Activated T-helper 17 cell treated with anti-CD3 and anti-CD28 coated beads, Interleukin-2, amount 50 U/mL, for 72 hours (primary cell): ENCODE results near the gene ZFYVE28. TPM values are rescaled to one million over a fixed set of nuclear protein-coding genes. Genes with fewer than 3 reads are reported as not detected.

Experiments
- ATAC-seq: fragments of 150-1000 bp; cut with Tn5 transposase; replicated peaks from 2 replicates; pipeline ENCODE4 v1.10.0; 2021; ENCODE audit warnings: mild to moderate bottlenecking, moderate library complexity
- H3K27ac Mint-ChIP-seq: one replicate; pipeline ENCODE4 v1.8.0; 2022; ENCODE audit warnings: mixed read lengths
- H3K27me3 Mint-ChIP-seq: one replicate; pipeline ENCODE4 v1.8.0; 2022; ENCODE audit warnings: mixed read lengths
- H3K36me3 Mint-ChIP-seq: one replicate; pipeline ENCODE4 v1.8.0; 2022; ENCODE audit warnings: low read depth, mild to moderate bottlenecking, mixed read lengths
- H3K4me1 Mint-ChIP-seq: one replicate; pipeline ENCODE4 v1.8.0; 2022; ENCODE audit warnings: mixed read lengths
- H3K4me3 Mint-ChIP-seq: one replicate; pipeline ENCODE4 v1.8.0; 2022; ENCODE audit warnings: mild to moderate bottlenecking, mixed read lengths
- H3K9me3 Mint-ChIP-seq: one replicate; pipeline ENCODE4 v1.8.0; 2022; ENCODE audit warnings: mixed read lengths
- total RNA-seq, 2 donors: library from RNA; stranded (reverse); gene quantifications; one replicate each; pipeline ENCODE4 v1.2.3, GENCODE V29; 2022

ZFYVE28 gene
- total RNA-seq, 2 donors from 2014 or later: 36.3 to 42.7 TPM

DNA sequence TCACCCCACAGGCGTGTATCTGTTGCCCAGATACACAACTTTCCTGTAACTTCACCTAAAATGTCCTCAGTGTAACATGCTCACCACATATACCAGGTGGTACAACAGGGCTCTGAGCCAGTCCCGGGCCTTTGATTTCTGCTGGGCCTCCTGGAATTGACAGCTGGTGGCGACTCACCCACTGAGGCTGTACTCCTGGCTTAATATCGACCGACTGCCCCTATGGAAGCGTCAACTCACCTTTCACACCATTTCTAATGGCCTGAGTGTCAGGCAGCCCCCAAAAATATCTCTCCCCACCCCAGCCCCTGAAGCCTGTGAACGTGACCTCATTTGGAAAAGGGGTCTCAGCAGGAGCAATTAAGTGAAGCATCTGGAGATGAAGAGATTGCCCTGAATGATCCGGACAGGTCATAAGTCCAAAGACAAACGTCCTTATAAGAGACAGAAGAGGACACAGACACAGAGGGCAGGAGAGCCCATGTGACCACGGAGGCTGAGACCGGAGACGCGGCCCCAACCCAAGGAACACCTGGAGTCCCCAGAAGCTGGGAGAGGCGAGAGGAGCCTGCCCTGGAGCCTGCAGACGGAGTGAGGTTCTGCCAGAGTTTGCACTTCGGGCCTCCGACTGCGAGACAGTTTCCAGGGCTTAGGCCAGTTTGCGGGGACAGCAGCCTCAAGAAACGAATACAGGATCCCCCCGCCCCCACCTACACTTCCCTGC, 144.0 kb downstream of the ZFYVE28 start:
- no peaks in the 10 kb centered on the region for H3K9me3 Mint-ChIP-seq
- H3K36me3 Mint-ChIP-seq: no peaks in the 10 kb centered on the region
- H3K4me1 Mint-ChIP-seq: no peaks in the 10 kb centered on the region
- H3K27me3 Mint-ChIP-seq: no peaks in the 10 kb centered on the region
- H3K4me3 Mint-ChIP-seq: no peak overlapping the region
- H3K27ac Mint-ChIP-seq: no peak overlapping the region
- no peak for ATAC-seq

DNA sequence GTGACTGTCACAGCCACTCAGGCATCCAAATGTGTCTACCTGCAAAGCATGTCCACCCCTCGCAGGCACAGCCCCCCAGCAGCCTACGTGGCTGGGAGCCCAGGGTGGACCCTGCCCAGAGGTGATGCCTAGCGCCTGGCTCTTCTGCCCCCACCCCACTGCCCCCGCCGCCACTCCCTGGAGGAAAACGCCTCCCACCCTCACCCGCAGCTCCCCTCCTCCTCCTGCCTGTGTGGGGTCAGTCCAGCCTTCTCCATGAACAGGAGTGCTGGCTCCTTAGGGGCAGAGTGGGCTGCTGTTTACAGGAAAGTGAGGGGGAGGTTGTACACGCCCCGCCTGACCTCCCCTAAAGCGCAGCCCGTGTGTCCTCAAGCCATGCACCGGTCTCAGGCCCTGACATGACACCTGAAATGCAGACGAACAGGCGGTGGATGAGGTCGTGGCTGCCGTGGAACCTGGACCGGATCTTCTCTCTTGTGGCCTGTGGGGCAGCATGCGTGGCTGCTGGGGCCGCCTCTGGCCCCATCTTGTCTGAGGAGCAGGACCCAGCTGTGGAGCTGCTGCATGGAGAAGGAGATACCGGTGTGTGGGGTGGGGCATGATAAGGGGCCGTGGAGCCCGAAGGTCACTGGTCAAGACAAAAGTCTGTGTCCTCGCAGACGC, 144.7 kb downstream of the ZFYVE28 start:
- Mint-ChIP-seq H3K4me1 (no peaks in the 10 kb centered on the region), H3K36me3 (no peaks in the 10 kb centered on the region), H3K27ac (no peak overlapping the region), H3K4me3 (no peak overlapping the region), H3K27me3 (no peaks in the 10 kb centered on the region), H3K9me3 (no peaks in the 10 kb centered on the region)
- no peak for ATAC-seq

DNA sequence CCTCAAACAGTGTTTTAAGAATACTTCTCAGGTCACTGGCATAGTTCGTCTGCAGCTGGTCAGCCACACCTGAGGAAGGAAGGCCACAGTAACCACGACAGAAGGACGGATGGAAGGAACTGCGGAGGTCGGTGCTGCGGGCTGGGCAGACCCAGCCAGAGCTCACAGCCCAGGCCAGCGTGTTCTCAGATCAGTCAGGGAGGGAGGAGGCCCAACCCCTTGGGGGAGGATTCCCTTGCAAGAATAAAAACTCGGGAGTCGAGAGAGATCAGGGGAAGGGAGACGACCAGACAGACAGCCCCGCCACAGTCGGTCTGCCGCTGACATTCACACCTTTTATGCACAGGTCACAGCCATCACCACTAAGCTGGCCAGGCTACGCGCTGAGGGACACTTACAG, 145.2 kb downstream of the ZFYVE28 start:
- H3K36me3 Mint-ChIP-seq: no peaks in the 10 kb centered on the region
- H3K4me1 Mint-ChIP-seq: no peaks in the 10 kb centered on the region
- no peak for ATAC-seq
- no peaks in the 10 kb centered on the region for H3K27me3 Mint-ChIP-seq
- H3K9me3 Mint-ChIP-seq: no peaks in the 10 kb centered on the region
- no peak overlapping the region for H3K4me3 Mint-ChIP-seq
- no peak overlapping the region for H3K27ac Mint-ChIP-seq

DNA sequence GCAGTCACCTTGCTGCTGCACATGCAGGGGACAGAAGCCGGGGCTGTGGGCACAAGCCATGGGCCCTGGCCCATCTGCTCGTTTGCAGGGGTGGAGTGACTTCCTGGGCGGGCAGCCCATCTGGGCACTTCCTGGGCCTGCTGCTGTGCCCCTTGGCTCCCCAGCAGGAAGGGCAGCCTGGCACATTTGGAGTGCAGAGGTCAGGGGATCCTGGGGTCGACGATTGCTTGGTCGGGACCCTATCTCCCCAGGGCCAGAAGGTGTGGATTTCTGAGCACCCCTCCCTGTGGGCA, 145.7 kb downstream of the ZFYVE28 start:
- H3K27ac Mint-ChIP-seq: no peak overlapping the region
- no peak overlapping the region for H3K4me3 Mint-ChIP-seq
- ATAC-seq: no peak
- no peaks in the 10 kb centered on the region for H3K4me1 Mint-ChIP-seq
- no peaks in the 10 kb centered on the region for H3K36me3 Mint-ChIP-seq
- no peaks in the 10 kb centered on the region for H3K27me3 Mint-ChIP-seq
- H3K9me3 Mint-ChIP-seq: no peaks in the 10 kb centered on the region

DNA sequence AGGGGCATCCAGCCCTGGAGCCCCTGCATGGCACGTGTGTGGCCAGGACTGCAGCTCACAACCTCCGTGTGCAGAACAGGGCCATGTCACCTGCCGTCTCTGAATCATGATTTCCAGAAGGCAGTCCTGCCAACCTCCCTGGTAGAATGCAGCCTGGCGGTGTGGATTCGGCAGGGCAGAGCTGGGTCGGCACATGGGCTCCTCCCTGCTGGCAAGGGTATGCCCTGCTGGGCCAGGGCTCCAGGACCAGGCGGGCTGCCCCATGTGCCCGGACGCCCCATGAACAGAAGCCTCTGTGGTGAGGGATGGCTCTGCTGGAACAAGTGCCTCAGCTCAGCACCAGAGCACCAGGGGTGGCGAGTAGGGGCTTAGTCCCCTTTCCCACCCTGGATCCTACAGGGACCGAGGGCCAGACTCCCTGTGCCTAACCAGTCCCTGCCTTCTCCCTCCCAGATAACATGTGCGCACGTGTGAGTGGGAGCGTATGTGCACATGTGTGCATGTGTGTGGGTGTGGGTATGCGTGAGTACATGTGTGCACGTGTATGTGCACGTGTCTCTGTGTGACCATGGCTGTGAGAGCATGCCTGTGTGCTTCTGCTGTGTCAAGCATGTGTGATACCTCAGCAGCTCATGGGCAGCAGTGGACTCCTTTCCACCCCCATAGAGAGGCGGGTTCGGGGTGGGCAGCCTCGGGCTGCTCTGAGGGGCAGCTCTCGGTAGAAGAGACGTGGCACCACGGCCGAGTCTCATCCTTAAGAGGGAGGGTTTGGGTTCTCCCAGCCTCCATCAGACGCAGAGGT, 146.2 kb downstream of the ZFYVE28 start:
- no peak for ATAC-seq
- H3K27me3 Mint-ChIP-seq: no peaks in the 10 kb centered on the region
- H3K36me3 Mint-ChIP-seq: no peaks in the 10 kb centered on the region
- H3K4me1 Mint-ChIP-seq: no peaks in the 10 kb centered on the region
- no peak overlapping the region for H3K4me3 Mint-ChIP-seq
- H3K9me3 Mint-ChIP-seq: no peaks in the 10 kb centered on the region
- H3K27ac Mint-ChIP-seq: no peak overlapping the region

DNA sequence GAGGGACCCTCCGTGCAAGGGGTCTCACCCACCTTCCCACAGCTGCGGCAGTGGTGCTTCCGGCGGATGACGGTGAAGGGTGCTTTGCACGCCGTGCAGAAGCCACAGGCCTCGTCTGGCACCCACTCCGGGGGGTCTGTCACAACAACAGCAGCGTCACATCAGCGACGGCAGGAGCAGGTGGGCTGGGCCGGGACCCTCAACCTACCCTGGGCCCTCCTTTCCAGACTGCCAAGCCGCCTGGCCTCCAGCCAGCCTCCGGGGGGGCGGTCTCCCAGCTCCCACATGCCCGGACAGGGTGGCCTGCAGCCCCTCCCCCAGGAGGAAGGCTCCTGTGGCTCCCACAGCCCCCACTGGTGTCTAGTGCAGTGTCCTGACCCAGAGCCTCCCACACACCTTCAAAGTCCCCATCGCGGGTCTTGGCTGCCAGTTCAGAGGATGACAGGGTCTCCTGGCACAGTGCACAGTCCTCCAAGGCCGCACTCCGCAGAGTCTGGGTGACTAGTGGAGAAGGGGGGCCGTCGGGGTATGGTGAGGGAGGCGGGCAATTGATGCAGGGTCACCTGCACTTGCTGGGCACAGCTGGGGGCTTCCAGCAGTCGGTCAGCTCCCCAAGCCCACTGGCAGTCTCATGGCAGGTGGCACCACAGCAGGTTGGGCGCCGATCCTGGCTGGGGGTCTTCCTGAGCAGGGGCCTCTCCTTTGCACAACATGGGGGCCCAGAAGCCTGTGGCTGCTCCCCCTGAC, 147.0 kb downstream of the ZFYVE28 start:
- H3K27me3 Mint-ChIP-seq: no peaks in the 10 kb centered on the region
- no peaks in the 10 kb centered on the region for H3K9me3 Mint-ChIP-seq
- no peak overlapping the region for H3K27ac Mint-ChIP-seq
- ATAC-seq: no peak
- no peaks in the 10 kb centered on the region for H3K36me3 Mint-ChIP-seq
- no peaks in the 10 kb centered on the region for H3K4me1 Mint-ChIP-seq
- H3K4me3 Mint-ChIP-seq: no peak overlapping the region

DNA sequence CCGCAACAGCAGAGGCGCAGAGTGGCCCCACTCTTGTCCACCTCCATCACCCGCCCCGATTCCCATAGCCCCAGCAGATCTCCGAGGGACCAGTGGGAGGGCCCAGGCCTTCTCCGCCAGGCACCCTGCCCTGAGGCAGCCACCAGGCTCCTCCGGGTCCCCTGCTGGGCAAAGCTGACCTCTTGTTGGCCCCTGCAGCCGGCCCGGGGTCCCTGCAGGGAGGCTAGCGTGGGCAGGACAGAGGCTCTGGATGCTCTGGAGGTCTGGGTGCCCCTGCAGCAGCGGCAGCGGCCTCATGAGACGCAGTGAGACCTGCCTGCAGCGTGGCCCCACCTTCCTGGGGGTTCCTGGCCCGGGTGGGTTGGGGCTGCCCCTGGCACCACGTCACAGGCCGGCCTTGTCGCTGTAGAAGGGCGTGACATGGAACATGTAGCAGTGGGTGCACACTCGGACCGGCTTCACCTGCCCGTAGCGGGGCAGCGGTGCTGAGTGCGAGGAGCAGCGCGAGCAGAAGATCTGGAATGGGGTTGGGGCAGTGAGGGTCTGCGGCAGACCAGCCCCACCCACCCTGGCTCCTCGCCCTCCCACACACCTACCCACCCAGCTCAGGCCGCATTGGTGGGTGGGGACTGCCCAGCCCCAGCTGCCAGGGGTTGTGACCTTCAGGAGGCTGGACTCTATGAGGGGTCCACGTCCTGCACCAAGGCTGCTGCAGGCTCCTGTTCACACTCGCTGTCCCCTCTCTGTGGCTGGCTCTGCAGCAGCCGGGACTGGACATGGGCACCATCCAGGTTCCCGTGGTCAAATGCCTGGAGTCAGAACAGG, 147.9 kb downstream of the ZFYVE28 start:
- Mint-ChIP-seq H3K27ac (no peak overlapping the region), H3K27me3 (no peaks in the 10 kb centered on the region), H3K36me3 (no peaks in the 10 kb centered on the region), H3K4me1 (no peaks in the 10 kb centered on the region), H3K9me3 (no peaks in the 10 kb centered on the region), H3K4me3 (no peak overlapping the region)
- ATAC-seq: no peak

DNA sequence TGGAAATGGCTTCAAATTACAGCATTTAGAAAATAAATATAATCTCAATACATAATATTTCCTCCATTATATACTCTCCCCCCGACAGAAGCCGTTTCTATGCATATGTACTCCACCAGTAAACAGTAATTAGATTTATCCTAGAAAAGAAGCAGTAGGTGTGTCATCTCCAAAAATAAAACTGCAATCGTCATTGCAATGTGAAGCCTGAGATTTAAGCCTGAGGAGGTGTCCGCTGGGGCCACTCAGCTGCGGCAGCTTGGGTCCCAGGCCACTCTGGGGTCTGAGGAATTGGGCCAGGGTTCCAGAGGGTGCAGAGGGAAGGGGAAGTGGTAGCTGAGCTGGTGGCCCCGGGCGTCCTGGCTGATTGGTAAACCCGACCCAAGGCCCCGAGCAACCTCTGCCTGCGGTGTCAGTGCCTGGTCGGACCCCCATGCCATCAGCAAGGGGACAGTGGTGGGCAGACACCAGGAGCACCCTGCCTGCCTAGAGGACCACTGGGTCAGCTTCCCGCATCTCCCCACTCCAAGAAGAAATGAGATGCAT, 148.8 kb downstream of the ZFYVE28 start:
- Mint-ChIP-seq H3K4me1 (no peaks in the 10 kb centered on the region), H3K4me3 (no peak overlapping the region), H3K36me3 (no peaks in the 10 kb centered on the region), H3K27ac (no peak overlapping the region), H3K9me3 (no peaks in the 10 kb centered on the region), H3K27me3 (no peaks in the 10 kb centered on the region)
- no peak for ATAC-seq

DNA sequence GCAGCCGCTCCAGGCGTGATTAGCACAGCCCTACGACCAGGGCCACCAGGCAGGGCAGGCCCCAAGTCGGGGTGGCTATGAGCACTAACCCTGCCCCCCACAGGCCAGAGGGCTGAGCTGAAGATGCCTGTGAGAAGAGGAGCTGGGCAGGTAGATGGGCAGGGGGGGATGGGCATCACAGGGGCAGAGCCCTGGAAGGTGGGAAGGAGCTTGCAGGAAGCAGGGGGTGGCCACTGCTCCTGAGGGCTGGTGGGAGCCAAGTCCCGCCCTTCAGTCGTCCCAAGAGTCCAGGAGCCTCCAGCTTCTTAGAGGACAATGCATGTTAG, 149.3 kb downstream of the ZFYVE28 start:
- no peaks in the 10 kb centered on the region for H3K4me1 Mint-ChIP-seq
- no peaks in the 10 kb centered on the region for H3K27me3 Mint-ChIP-seq
- H3K27ac Mint-ChIP-seq: no peak overlapping the region
- no peak overlapping the region for H3K4me3 Mint-ChIP-seq
- H3K36me3 Mint-ChIP-seq: no peaks in the 10 kb centered on the region
- H3K9me3 Mint-ChIP-seq: no peaks in the 10 kb centered on the region
- no peak for ATAC-seq

DNA sequence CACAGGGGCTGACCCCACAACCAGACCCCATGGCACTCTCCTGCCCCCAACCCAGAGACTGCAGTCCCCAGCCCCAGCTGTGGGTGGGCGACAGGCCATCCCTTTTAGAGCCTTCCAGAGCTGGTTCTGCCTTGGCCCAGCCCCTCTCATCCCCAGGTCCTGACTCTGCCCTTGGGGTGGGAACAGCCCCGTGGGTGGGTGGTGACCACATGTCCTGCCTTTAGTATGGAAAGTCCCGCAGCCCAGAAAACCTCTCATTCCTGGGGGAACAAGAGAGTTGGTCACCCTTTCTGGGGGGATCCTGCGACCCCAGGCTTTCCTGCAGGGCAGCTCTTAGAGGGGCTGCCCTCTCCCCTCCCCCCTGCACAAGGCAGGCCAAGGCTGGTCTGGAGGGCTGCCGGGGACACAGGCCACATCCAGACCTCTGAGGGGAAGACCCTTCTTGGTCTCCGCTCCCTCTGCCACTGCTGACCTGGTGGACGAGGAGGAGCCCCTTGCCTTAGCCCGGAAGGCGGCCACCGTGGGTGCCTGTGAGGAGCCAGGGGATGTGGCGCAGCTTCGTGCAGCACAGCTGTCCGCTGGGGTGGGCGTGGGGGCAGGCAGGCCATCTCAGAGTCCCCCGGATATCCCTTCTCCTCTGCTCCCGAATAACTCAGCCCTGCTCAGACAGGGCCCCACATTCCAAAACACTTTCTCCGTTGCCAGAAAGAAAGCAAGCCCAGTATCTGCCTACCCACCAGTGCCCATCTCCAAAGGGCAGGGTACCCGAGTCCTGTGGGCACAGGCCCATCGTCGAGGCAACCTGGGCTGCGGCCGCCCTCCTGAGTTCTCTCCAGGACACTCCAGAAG, 149.9 kb downstream of the ZFYVE28 start:
- Mint-ChIP-seq H3K27me3 (no peaks in the 10 kb centered on the region), H3K4me1 (no peaks in the 10 kb centered on the region), H3K4me3 (no peak overlapping the region)

DNA sequence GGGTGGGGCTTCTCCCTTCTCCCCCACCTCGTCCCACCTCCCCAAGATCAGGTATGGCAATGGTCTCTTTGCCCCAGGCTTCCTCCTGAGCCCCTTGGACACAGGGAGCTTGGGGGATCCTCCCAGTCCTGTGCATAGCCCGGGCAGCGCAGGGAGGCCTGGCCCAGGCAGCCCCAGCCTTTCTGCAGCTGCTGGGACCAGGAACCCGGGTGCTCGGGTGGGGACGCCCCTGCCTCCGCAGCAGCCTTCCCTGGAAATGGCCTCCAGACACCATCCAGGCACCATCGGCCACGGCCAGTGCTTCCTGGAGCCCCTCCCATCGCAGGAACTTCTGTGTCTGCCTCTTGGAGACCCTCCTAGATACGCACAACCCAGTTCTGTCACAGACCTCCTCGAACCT, 150.6 kb downstream of the ZFYVE28 start:
- Mint-ChIP-seq H3K27me3 (no peaks in the 10 kb centered on the region), H3K9me3 (no peaks in the 10 kb centered on the region), H3K4me1 (no peaks in the 10 kb centered on the region), H3K4me3 (no peak overlapping the region), H3K27ac (no peak overlapping the region), H3K36me3 (no peaks in the 10 kb centered on the region)
- ATAC-seq: no peak

More for the DNA sequence above, 149.9 kb downstream of the ZFYVE28 start:
- H3K27ac Mint-ChIP-seq: no peak overlapping the region
- no peaks in the 10 kb centered on the region for H3K9me3 Mint-ChIP-seq
- H3K36me3 Mint-ChIP-seq: no peaks in the 10 kb centered on the region
- no peak for ATAC-seq

DNA sequence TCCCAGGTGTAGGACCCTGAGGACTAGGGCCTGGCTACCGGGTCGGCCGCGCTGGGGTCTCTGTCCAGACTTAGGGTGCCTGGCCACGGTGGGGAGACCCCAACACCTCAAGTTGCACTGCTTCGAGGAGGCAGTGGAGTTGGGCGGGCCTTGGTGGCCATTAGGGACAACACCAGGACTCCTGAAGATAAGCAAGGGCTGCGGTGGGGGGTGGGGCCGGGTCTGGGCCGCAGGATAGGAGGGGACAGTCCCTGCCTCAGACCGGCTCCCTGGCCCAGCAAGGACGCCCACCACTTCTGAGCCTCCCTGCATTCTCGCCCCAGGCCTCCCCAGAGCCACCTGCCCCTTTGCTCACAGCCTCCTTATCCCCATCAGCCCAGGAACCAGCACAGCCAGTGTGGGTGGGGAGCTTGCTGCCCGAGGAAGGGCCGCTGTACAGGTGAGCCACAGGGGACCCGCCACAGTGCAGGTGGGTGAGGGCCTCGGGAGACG, 151.1 kb downstream of the ZFYVE28 start:
- Mint-ChIP-seq H3K27me3 (no peaks in the 10 kb centered on the region), H3K27ac (no peak overlapping the region), H3K4me1 (no peaks in the 10 kb centered on the region), H3K36me3 (no peaks in the 10 kb centered on the region), H3K4me3 (no peak overlapping the region), H3K9me3 (no peaks in the 10 kb centered on the region)
- ATAC-seq: no peak

DNA sequence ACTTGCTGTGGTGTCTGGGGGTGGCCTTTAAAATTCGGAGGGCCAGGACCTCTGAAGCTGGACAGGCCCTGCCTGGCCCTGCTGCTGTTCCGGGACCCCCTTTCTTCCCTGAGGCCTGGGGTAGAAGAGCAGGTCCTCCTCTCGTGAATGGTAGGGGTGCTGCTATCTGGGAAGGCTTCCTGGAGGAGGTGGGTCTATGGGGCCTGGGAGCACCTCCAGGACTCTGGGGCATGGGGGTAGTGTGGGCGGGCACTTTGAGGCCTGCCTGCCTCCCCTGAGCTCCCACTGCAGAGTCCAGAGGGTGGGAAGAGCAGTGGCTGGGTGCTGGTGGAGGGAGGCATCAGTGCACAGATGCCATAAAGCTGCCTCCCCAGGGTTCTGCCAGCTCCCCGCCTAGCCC, 151.6 kb downstream of the ZFYVE28 start:
- no peaks in the 10 kb centered on the region for H3K4me1 Mint-ChIP-seq
- H3K27ac Mint-ChIP-seq: no peak overlapping the region
- H3K27me3 Mint-ChIP-seq: no peaks in the 10 kb centered on the region
- no peak overlapping the region for H3K4me3 Mint-ChIP-seq
- H3K9me3 Mint-ChIP-seq: no peaks in the 10 kb centered on the region
- H3K36me3 Mint-ChIP-seq: no peaks in the 10 kb centered on the region
- ATAC-seq: no peak
